Activated CD8-positive, alpha-beta T cell treated with anti-CD3 and anti-CD28 coated beads, Interleukin-2, amount 10 ng/mL, durations not matched to agents 7 days and 5 days (primary cell): ENCODE data around the gene DNAI4. TPM values are rescaled to one million over a fixed set of nuclear protein-coding genes. Genes with fewer than 3 reads are reported as not detected.

Source experiments
- ATAC-seq: fragments of 150-1000 bp; cut with Tn5 transposase; one replicate; pipeline ENCODE4 v1.10.0; 2021; ENCODE audit warnings: moderate library complexity
- CTCF ChIA-PET: fragments of 350-600 bp; sonication (Branson Sonifier 250); formaldehyde crosslinking; loops from one replicate; lab custom pipeline; 2021; ENCODE audit warnings: antibody characterized with exemption; lab: Charles Lee
- POLR2A ChIA-PET: fragments of 350-600 bp; sonication (Branson Sonifier 250); formaldehyde crosslinking; loops from one replicate; lab custom pipeline; 2021; ENCODE audit warnings: antibody characterized with exemption; lab: Charles Lee
- DNase-seq: peaks from one replicate; pipeline ENCODE4 v3.0.0-alpha.2; 2020
- H3K27ac Mint-ChIP-seq: one replicate; pipeline ENCODE4 v1.8.0; 2021; ENCODE audit warnings: mild to moderate bottlenecking, mixed read lengths
- H3K27me3 Mint-ChIP-seq: one replicate; pipeline ENCODE4 v1.8.0; 2021; ENCODE audit warnings: low read depth, mixed read lengths
- H3K36me3 Mint-ChIP-seq: one replicate; pipeline ENCODE4 v1.8.0; 2021; ENCODE audit warnings: low read depth, mixed read lengths
- H3K4me1 Mint-ChIP-seq: one replicate; pipeline ENCODE4 v1.8.0; 2021; ENCODE audit warnings: low read depth, mixed read lengths
- H3K4me3 Mint-ChIP-seq: one replicate; pipeline ENCODE4 v1.8.0; 2021; ENCODE audit warnings: mild to moderate bottlenecking, mixed read lengths
- H3K9me3 Mint-ChIP-seq: one replicate; pipeline ENCODE4 v1.8.0; 2022; ENCODE audit warnings: mixed read lengths; ENCODE audit not compliant: insufficient read depth
- total RNA-seq, 2 experiments: library from RNA; stranded (reverse); gene quantifications; one replicate each; pipeline ENCODE4 v1.2.3, GENCODE V29; 2021

Gene DNAI4
- total RNA-seq, 2 experiments from 2014 or later = 1.4 to 3.6 TPM

DNA sequence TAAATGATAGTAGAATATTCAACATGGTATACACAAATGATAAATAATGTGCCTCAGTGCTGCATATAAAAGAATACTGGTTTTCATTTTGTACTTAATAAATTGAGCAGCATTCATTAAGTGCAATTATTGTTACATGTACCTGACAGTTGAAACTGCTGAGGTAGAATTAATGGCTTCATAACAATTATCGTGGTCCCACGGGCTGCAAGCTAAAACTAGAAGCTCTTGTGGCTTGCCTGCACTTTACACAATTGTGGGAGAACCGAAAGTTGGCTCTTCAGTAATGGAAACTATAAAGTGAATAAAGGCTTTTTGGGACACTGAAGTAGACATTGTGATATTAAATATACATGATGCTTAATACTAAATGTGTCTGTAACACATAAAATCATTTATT lies 146.8 kb downstream of the DNAI4 start:
- no peaks in the 10 kb centered on the region for H3K27me3 Mint-ChIP-seq
- H3K4me3 Mint-ChIP-seq = no peak overlapping the region
- DNase-seq (no peak), ATAC-seq (no peak)
- POLR2A ChIA-PET = no interaction called here
- no peaks in the 10 kb centered on the region for H3K4me1 Mint-ChIP-seq
- CTCF ChIA-PET = no interaction called here
- H3K27ac Mint-ChIP-seq = no peak overlapping the region
- no peaks in the 10 kb centered on the region for H3K9me3 Mint-ChIP-seq
- H3K36me3 Mint-ChIP-seq = no peaks in the 10 kb centered on the region

DNA sequence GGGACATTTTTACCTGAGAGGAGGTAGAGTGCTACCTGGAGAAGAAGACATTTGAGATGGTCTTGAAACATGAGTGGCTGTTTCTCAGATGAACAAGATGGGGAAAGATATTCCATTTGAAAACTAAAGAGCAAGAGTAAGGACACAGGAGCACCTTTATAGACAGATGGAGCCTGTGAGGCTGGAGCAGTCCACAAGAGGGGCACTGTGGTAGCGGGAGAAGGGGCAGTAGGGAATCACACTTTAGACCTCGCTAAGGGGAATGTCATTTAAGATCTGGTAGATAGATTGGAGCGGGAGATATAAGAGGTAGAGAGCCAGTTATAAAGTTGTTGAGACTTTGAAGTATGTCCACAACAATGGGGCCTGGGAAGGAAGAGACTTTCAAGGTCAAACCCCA lies 149.0 kb downstream of the DNAI4 start:
- H3K4me3 Mint-ChIP-seq = no peak overlapping the region
- H3K4me1 Mint-ChIP-seq = peaks cover 2% of the 10 kb centered on the region
- H3K27me3 Mint-ChIP-seq = no peaks in the 10 kb centered on the region
- H3K9me3 Mint-ChIP-seq = no peaks in the 10 kb centered on the region
- H3K27ac Mint-ChIP-seq = no peak overlapping the region
- POLR2A ChIA-PET = no interaction called here
- DNase-seq = no peak
- CTCF ChIA-PET = no interaction called here
- no peaks in the 10 kb centered on the region for H3K36me3 Mint-ChIP-seq
- no peak for ATAC-seq

DNA sequence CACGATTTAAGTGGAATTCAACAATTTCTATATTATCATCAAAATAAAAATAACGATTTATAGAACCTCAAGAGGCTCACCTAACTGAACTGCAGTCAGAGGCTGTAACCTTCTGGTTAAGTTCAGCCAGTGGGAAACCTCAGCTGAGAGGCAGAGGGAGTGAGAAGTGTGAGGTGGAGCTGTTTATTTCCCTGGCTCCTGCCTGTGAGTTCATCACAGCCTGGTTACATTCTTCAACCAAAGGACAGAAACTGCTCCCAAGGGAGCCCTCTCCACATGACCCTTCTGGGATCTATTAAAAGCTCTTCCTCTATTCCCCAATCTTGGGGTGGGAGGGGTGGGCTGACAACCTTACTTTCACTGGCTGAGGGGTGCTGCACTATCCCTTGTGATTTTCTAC lies 150.2 kb downstream of the DNAI4 start:
- DNase-seq (no peak), ATAC-seq (no peak)
- POLR2A ChIA-PET = no interaction called here
- Mint-ChIP-seq H3K9me3 (no peaks in the 10 kb centered on the region), H3K4me3 (no peak overlapping the region), H3K27ac (no peak overlapping the region), H3K27me3 (no peaks in the 10 kb centered on the region), H3K36me3 (no peaks in the 10 kb centered on the region), H3K4me1 (peaks cover 13% of the 10 kb centered on the region)
- CTCF ChIA-PET = interaction anchor here (1.1 kb wide), 1 partner anchor 375 kb away, joined by 3 read pairs; no protein-coding TSS in a partner anchor

DNA sequence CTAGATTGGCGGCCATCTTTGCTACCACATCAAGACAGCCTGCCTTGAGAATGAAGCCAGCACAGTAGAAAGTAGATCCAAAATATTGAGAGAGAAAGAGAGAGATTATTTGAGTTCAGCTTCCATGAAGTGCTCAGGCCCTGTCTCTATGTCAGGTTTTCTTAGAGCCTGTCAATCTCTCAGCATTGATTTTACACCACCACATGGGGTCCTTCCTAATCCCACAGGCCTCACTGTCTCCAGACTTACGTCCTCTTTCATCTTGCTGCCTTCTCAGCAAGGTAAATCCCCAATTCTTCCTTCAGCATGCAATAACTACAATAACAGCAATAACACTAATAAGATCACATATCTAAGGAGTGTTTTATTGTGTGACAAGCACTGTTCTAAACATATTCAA lies 151.4 kb downstream of the DNAI4 start:
- no peaks in the 10 kb centered on the region for H3K27me3 Mint-ChIP-seq
- no peak for ATAC-seq
- CTCF ChIA-PET = no interaction called here
- H3K27ac Mint-ChIP-seq = no peak overlapping the region
- no peak for DNase-seq
- POLR2A ChIA-PET = interaction anchor here (0.7 kb wide), 1 partner anchor 151 kb away, joined by 3 read pairs; the partner anchor contains the start of genes DNAI4 and MIER1
- H3K9me3 Mint-ChIP-seq = no peaks in the 10 kb centered on the region
- no peak overlapping the region for H3K4me3 Mint-ChIP-seq
- peaks cover 22% of the 10 kb centered on the region for H3K4me1 Mint-ChIP-seq
- no peaks in the 10 kb centered on the region for H3K36me3 Mint-ChIP-seq

DNA sequence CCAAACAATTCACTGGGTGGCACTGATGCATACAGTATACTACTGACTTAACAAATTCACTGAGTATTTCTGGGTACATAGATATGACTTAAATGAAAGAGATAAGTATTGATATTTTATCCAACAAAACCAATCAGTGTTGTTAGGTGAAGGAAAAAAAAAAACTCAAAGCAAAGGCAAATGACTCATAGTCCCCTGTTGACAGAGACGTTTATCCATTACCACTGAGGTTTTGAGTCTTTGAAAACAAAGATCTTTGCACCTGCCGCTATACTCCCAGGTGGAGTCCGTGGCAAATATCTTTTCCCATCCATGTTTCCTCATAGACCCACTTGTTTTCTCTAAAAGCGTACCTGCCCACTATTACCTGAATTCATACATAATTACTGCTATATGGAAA lies 154.0 kb downstream of the DNAI4 start:
- peaks cover 22% of the 10 kb centered on the region for H3K4me1 Mint-ChIP-seq
- H3K36me3 Mint-ChIP-seq = no peaks in the 10 kb centered on the region
- H3K4me3 Mint-ChIP-seq = no peak overlapping the region
- DNase-seq = no peak
- ChIA-PET POLR2A (interaction anchor here (0.6 kb wide), 1 partner anchor 41 kb away, joined by 3 read pairs; no protein-coding TSS in a partner anchor), CTCF (no interaction called here)
- H3K27me3 Mint-ChIP-seq = no peaks in the 10 kb centered on the region
- H3K9me3 Mint-ChIP-seq = no peaks in the 10 kb centered on the region
- no peak overlapping the region for H3K27ac Mint-ChIP-seq
- no peak for ATAC-seq

DNA sequence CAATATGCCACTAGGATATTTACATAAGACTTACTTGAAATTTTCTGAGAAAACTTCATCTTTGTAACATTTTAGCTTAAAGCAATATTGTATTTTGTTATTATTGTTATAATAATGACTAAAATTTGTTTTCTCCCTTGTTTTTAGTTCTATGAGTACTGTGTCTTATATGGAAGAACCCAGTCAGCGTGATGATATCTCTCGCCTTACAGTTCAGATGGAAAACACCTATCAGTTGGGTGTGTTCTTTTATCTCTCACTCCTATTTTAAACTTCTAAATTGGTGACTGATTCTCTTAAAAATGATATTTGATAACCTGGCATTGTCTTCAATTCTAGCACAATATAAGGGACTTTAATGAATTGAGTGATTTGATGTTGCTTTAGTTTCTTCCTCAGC lies 154.4 kb downstream of the DNAI4 start:
- no peaks in the 10 kb centered on the region for H3K9me3 Mint-ChIP-seq
- H3K4me1 Mint-ChIP-seq = peaks cover 22% of the 10 kb centered on the region
- H3K4me3 Mint-ChIP-seq = peak overlapping the region; percentile 64
- peak overlapping the region; percentile 53 for H3K27ac Mint-ChIP-seq
- no peaks in the 10 kb centered on the region for H3K36me3 Mint-ChIP-seq
- H3K27me3 Mint-ChIP-seq = no peaks in the 10 kb centered on the region
- ATAC-seq = no peak
- CTCF ChIA-PET = interaction anchor here (1.3 kb wide), 1 partner anchor 443 kb away, joined by 6 read pairs; no protein-coding TSS in a partner anchor
- POLR2A ChIA-PET = interaction anchor here (0.7 kb wide), 1 partner anchor 31 kb away, joined by 4 read pairs; no protein-coding TSS in a partner anchor
- no peak for DNase-seq

DNA sequence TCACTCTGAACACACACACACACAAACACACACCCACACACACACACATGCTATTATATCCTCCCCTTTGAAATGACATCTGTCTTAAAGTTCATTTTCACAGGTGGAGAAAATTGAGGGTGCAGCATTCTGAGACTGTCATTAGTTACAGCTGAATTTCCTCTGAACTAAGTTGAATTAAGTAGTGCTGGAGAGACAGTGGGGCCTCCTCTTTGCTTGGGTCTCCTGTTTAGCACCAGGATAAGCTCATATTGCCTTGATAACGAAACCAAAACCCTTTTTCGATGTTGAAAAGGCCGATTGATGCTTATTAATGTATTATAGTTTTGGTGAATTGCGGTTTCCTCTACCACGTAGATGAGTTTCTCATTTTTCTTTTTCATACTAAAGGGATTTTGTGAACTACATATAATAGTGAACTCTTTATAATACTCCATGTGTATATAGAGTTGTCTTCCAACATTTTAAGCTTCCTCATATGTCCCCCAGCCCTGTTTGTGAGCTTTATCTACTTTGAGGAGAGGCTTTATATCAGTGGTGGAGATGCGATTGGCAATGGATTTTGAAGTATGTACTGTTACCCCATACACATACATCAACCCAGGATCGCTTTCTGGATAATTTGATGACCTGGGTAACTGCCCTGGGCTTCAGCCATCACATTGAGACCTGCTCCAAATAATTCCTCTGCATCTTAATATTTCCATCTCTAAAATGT lies 155.0 kb downstream of the DNAI4 start:
- H3K9me3 Mint-ChIP-seq = no peaks in the 10 kb centered on the region
- H3K4me3 Mint-ChIP-seq = peak overlapping the region; percentile 64
- H3K27me3 Mint-ChIP-seq = no peaks in the 10 kb centered on the region
- CTCF ChIA-PET = interaction anchor here (1.3 kb wide), 1 partner anchor 444 kb away, joined by 6 read pairs; no protein-coding TSS in a partner anchor
- peak overlapping the region; percentile 53 for H3K27ac Mint-ChIP-seq
- DNase-seq (peak; percentile 33), ATAC-seq (peak; percentile 82)
- H3K36me3 Mint-ChIP-seq = no peaks in the 10 kb centered on the region
- POLR2A ChIA-PET = interaction anchor here (0.7 kb wide), 1 partner anchor 31 kb away, joined by 4 read pairs; no protein-coding TSS in a partner anchor
- peaks cover 25% of the 10 kb centered on the region for H3K4me1 Mint-ChIP-seq

DNA sequence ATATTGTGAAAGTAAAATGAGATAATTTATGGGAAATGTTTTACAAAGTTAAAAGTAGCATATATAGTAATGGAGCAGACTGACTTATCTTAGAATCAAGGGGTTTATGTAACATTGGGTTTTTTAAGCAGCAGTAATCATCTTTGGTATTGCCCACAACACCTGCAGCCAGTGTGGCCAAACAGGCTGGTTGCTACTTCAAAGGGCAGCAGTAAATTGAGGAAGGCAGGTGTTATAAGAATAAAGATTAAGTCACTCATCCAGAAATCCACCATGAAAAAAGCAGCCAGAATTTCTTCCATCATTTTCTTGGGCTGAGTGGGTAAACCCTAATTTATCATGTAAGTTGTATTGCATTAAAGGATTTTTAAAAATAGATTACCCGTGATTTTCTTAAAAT lies 155.7 kb downstream of the DNAI4 start:
- Mint-ChIP-seq H3K27me3 (no peaks in the 10 kb centered on the region), H3K9me3 (no peaks in the 10 kb centered on the region), H3K27ac (no peak overlapping the region), H3K4me3 (no peak overlapping the region), H3K36me3 (no peaks in the 10 kb centered on the region), H3K4me1 (peaks cover 25% of the 10 kb centered on the region)
- ChIA-PET POLR2A (no interaction called here), CTCF (interaction anchor here (1.3 kb wide), 1 partner anchor 444 kb away, joined by 6 read pairs; no protein-coding TSS in a partner anchor)
- DNase-seq (no peak), ATAC-seq (no peak)

DNA sequence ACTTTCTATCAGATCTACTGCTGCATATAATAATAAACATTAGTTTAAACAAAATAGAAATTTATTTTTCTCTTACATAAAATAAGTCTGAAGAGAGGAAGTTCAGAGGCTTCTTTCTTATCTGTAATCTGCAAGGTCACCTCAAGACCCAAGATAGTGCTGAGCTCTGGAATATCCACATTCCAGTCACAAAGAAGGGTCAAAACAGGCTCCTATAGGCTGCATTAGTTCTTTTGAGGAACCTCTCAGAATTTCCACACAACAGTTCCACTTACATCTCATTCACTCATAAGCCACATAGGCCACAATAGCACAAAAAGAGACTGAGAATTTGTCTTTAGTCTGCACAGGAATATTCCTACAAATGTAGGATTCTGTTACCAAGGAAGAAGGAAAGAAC lies 157.0 kb downstream of the DNAI4 start:
- CTCF ChIA-PET = interaction anchor here (1.1 to 4.1 kb wide), 2 partner anchors 41 to 229 kb away, joined by 3 to 18 read pairs; no protein-coding TSS in a partner anchor
- no peaks in the 10 kb centered on the region for H3K27me3 Mint-ChIP-seq
- no peak overlapping the region for H3K4me3 Mint-ChIP-seq
- ATAC-seq (no peak), DNase-seq (no peak)
- POLR2A ChIA-PET = interaction anchor here (0.6 kb wide), 1 partner anchor 1056 kb away, joined by 3 read pairs; no protein-coding TSS in a partner anchor
- no peaks in the 10 kb centered on the region for H3K9me3 Mint-ChIP-seq
- peaks cover 25% of the 10 kb centered on the region for H3K4me1 Mint-ChIP-seq
- no peak overlapping the region for H3K27ac Mint-ChIP-seq
- H3K36me3 Mint-ChIP-seq = no peaks in the 10 kb centered on the region

DNA sequence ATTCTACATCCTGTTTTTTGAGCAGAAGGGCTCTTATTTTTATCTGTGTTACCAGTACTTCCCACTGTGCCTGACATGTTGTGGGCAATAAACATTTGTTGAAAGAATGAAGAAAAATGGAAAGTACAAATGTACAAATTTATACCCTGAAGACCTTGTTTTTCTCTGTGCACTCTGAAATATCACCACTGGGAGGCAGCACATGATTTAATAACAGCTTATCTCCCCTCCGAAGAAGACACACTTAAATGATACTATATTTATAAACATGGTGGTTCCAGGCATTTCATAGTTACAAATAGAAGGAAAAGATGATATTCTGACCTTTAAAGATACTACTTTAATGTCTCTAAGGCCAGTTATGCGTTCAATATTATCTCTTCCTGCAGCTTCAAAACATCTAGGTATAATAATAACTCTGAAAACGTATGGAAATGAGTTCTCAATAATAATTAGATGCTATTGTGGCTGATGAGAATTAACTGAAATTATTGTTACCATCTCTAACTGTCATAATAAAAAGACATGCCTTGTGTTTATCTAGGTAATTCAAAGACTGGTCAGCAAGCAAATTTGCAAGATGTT lies 159.6 kb downstream of the DNAI4 start:
- Mint-ChIP-seq H3K4me1 (peaks cover 18% of the 10 kb centered on the region), H3K27ac (no peak overlapping the region), H3K4me3 (no peak overlapping the region), H3K36me3 (no peaks in the 10 kb centered on the region), H3K9me3 (no peaks in the 10 kb centered on the region), H3K27me3 (peaks cover 5% of the 10 kb centered on the region)
- POLR2A ChIA-PET = no interaction called here
- DNase-seq = peak; percentile 72
- ATAC-seq = peak; percentile 63
- CTCF ChIA-PET = interaction anchor here (0.8 to 4.1 kb wide), 13 partner anchors 11 to 460 kb away, joined by 3 to 23 read pairs (median 5); partner anchors contain the start of genes DNAI4 and MIER1
